HL-60/S4 treated with retinoic acid at 250 ng/mL for 4 days and 3 days (cell line): Measurements from ENCODE around the gene CEP350.
"Not testable (repeated sequence)": the region's sequence is repeated elsewhere in the genome, so short reads cannot be mapped to it uniquely, and the experiment has no call there.

Experiments
- in situ Hi-C: fragments of 300-500 bp; cut with MboI; formaldehyde crosslinking; loops from 2 replicates; pipeline ENCODE4 v1.7.0; 2022; ENCODE audit warnings: low sequenced_read_pairs

The CEP350 gene

GRCh38 chr1:180116964-180117763 lies 162.6 kb downstream of the CEP350 start:
- in situ Hi-C loops = no loop called here

- in situ Hi-C loops = no loop called here
These were observed 163.1 kb downstream of the CEP350 start for GRCh38 chr1:180117764-180118116.

- in situ Hi-C loops = no loop called here
These were observed 165.2 kb downstream of the CEP350 start for GRCh38 chr1:180119837-180120236.

GRCh38 chr1:180123463-180123936 lies 168.9 kb downstream of the CEP350 start:
- in situ Hi-C loops = no loop called here

GRCh38 chr1:180130651-180131050 lies 176.0 kb downstream of the CEP350 start:
- in situ Hi-C loops = no loop called here

- in situ Hi-C loops = no loop called here
These were observed 176.9 kb downstream of the CEP350 start for GRCh38 chr1:180131510-180131909.

- in situ Hi-C loops = no loop called here
These were observed 178.6 kb downstream of the CEP350 start for GRCh38 chr1:180133193-180133592.

GRCh38 chr1:180133688-180134087 lies 179.1 kb downstream of the CEP350 start:
- in situ Hi-C loops = not testable (repeated sequence)

- in situ Hi-C loops = no loop called here
These were observed 180.9 kb downstream of the CEP350 start for GRCh38 chr1:180135535-180135934.

GRCh38 chr1:180136331-180136967 lies 181.8 kb downstream of the CEP350 start:
- in situ Hi-C loops = no loop called here

- in situ Hi-C loops = no loop called here
These were observed 182.4 kb downstream of the CEP350 start for GRCh38 chr1:180136968-180137356.

- in situ Hi-C loops = no loop called here
These were observed 183.2 kb downstream of the CEP350 start for GRCh38 chr1:180137776-180138175.

- in situ Hi-C loops = no loop called here
These were observed 186.8 kb downstream of the CEP350 start for GRCh38 chr1:180141381-180141934.

GRCh38 chr1:180143359-180143758 lies 188.7 kb downstream of the CEP350 start:
- in situ Hi-C loops = no loop called here

- in situ Hi-C loops = no loop called here
These were observed 190.2 kb downstream of the CEP350 start for GRCh38 chr1:180144659-180145357.

GRCh38 chr1:180145446-180145845 lies 190.8 kb downstream of the CEP350 start:
- in situ Hi-C loops = no loop called here

- in situ Hi-C loops = no loop called here
These were observed 196.4 kb downstream of the CEP350 start for GRCh38 chr1:180150982-180151381.

- in situ Hi-C loops = no loop called here
These were observed 196.9 kb downstream of the CEP350 start for GRCh38 chr1:180151508-180151907.

- in situ Hi-C loops = no loop called here
These were observed 198.0 kb downstream of the CEP350 start for GRCh38 chr1:180152588-180152987.

- in situ Hi-C loops = no loop called here
These were observed 198.4 kb downstream of the CEP350 start for GRCh38 chr1:180153032-180153431.

GRCh38 chr1:180154003-180154324 lies 199.4 kb downstream of the CEP350 start:
- in situ Hi-C loops = no loop called here
